CD14-positive monocyte (primary cell): ENCODE results near the gene PPIE. TPM values are rescaled to one million over a fixed set of nuclear protein-coding genes. Genes with fewer than 3 reads are reported as not detected.

Source experiments
- DNase-seq, 3 donors: peaks; one replicate each; pipeline ENCODE4 v3.0.0-alpha.2; 2011 to 2022
- H2AFZ ChIP-seq: 2 replicates; pipeline ENCODE4 v1.6.0; 2012; ENCODE audit warnings: mild to moderate bottlenecking, low read depth, low read length, inconsistent platforms; ENCODE audit not compliant: insufficient read depth, poor library complexity, severe bottlenecking
- H3K27ac ChIP-seq, 2 donors: 1 replicate in 1 of 2; 2 replicates in 1 of 2; pipeline ENCODE4 v1.5.1; 2012 to 2013; ENCODE audit warnings: low read length in 2 of 2, control low read depth in 1 of 2, inconsistent platforms in 1 of 2, low read depth in 1 of 2, mild to moderate bottlenecking in 1 of 2
- H3K27me3 ChIP-seq, 2 donors: one replicate each; pipeline versions ENCODE4 v1.6.0 to v1.6.1; 2011 to 2013; ENCODE audit warnings: low read length in 2 of 2; ENCODE audit not compliant: control insufficient read depth in 2 of 2, insufficient read depth in 2 of 2
- H3K36me3 ChIP-seq, 2 donors: replicated peaks in 1 of 2; 1 replicate in 1 of 2; 2 replicates in 1 of 2; pipeline versions ENCODE4 v1.5.1 to v1.6.1; 2012 to 2013; ENCODE audit warnings: low read length in 2 of 2, control low read depth in 1 of 2, inconsistent platforms in 1 of 2, mild to moderate bottlenecking in 1 of 2; ENCODE audit not compliant: insufficient read depth in 2 of 2, control insufficient read depth in 1 of 2
- H3K4me1 ChIP-seq, 2 donors: 1 replicate in 1 of 2; 2 replicates in 1 of 2; pipeline versions ENCODE4 v1.5.1 to v1.6.1; 2012 to 2013; ENCODE audit warnings: low read length in 2 of 2, control low read depth in 1 of 2, inconsistent platforms in 1 of 2, mild to moderate bottlenecking in 1 of 2, moderate library complexity in 1 of 2; ENCODE audit not compliant: insufficient read depth in 2 of 2, control insufficient read depth in 1 of 2
- H3K4me2 ChIP-seq: replicated peaks from 2 replicates; pipeline ENCODE3; 2012; ENCODE audit warnings: low read length, moderate library complexity, mild to moderate bottlenecking; ENCODE audit not compliant: poor library complexity, severe bottlenecking; ENCODE audit errors: extremely low read depth
- H3K4me3 ChIP-seq, 3 experiments: fragments of 200-600 bp in 1 of 3; sonication (generic) in 1 of 3; replicated peaks in 1 of 3; 1 replicate in 2 of 3; 2 replicates in 1 of 3; pipeline ENCODE4 v1.5.1; 2011 to 2013; ENCODE audit warnings: low read length in 3 of 3, mild to moderate bottlenecking in 3 of 3, control low read depth in 2 of 3, low read depth in 2 of 3, inconsistent platforms in 1 of 3, moderate library complexity in 1 of 3
- H3K79me2 ChIP-seq: 2 replicates; pipeline ENCODE4 v1.6.0; 2012; ENCODE audit warnings: mild to moderate bottlenecking, control low read depth, inconsistent platforms, low read length, moderate library complexity; ENCODE audit not compliant: insufficient read depth
- H3K9ac ChIP-seq: 2 replicates; pipeline ENCODE4 v1.6.0; 2017; ENCODE audit warnings: low read length, mild to moderate bottlenecking; ENCODE audit not compliant: insufficient read depth, poor library complexity, severe bottlenecking
- H3K9me3 ChIP-seq, 2 donors: replicated peaks in 1 of 2; 1 replicate in 1 of 2; 2 replicates in 1 of 2; pipeline versions ENCODE4 v1.5.1 to v1.6.1; 2012 to 2013; ENCODE audit warnings: low read length in 2 of 2, control low read depth in 1 of 2; ENCODE audit not compliant: control insufficient read depth in 1 of 2, insufficient read depth in 1 of 2
- H4K20me1 ChIP-seq: 2 replicates; pipeline ENCODE4 v1.6.0; 2012; ENCODE audit warnings: mild to moderate bottlenecking, low read length, control low read depth, moderate library complexity; ENCODE audit not compliant: insufficient read depth
- H3K27ac Mint-ChIP-seq, 7 donors: one replicate each; pipeline ENCODE4 v1.8.0; 2020; ENCODE audit warnings: mild to moderate bottlenecking in 7 of 7, mixed read lengths in 7 of 7, moderate library complexity in 6 of 7, inconsistent platforms in 2 of 7
- H3K27me3 Mint-ChIP-seq, 3 donors: one replicate each; pipeline ENCODE4 v1.8.0; 2021 to 2022; ENCODE audit warnings: low read depth in 3 of 3, mild to moderate bottlenecking in 3 of 3, mixed read lengths in 3 of 3, moderate library complexity in 3 of 3, inconsistent platforms in 1 of 3
- H3K36me3 Mint-ChIP-seq, 2 donors: one replicate each; pipeline ENCODE4 v1.8.0; 2020; ENCODE audit warnings: mixed read lengths in 2 of 2, inconsistent platforms in 1 of 2, mild to moderate bottlenecking in 1 of 2
- H3K4me1 Mint-ChIP-seq: one replicate; pipeline ENCODE4 v1.8.0; 2020; ENCODE audit warnings: mild to moderate bottlenecking, mixed read lengths
- H3K4me3 Mint-ChIP-seq, 2 donors: one replicate each; pipeline ENCODE4 v1.8.0; 2020; ENCODE audit warnings: mild to moderate bottlenecking in 2 of 2, mixed read lengths in 2 of 2, moderate library complexity in 1 of 2
- H3K9me3 Mint-ChIP-seq, 7 donors: one replicate each; pipeline ENCODE4 v1.8.0; 2020 to 2022; ENCODE audit warnings: mixed read lengths in 7 of 7, mild to moderate bottlenecking in 6 of 7, moderate library complexity in 6 of 7, inconsistent platforms in 2 of 7
- CTCF ChIP-seq: fragments of 200-600 bp; IDR thresholded peaks from one replicate; pipeline ENCODE4 v1.8.0; 2022; ENCODE audit warnings: antibody characterized with exemption, mild to moderate bottlenecking
- WGBS: methylation state at CpG from one replicate; pipeline ENCODE4 v1.1.5; 2013; ENCODE audit warnings: missing lambda C conversion rate; ENCODE audit not compliant: insufficient coverage; 5-methylcytosine and 5-hydroxymethylcytosine counted together
- intact Hi-C, 2 donors: fragments of 100-400 bp; cut with micrococcal nuclease; formaldehyde crosslinking; loops; one replicate each; pipeline versions ENCODE4 v1.15.0 to v1.15.1; 2023
- polyA plus RNA-seq, 3 donors: library from polyadenylated mRNA; depleted of rRNA in 1 of 3; unstranded in 2 of 3; stranded (reverse) in 1 of 3; fragments of 300-500 nt in 2 of 3; fragments of >200 nt in 1 of 3; fragmentation: Illumina TruSeq in 2 of 3; gene quantifications; 1 replicate in 2 of 3; 2 replicates in 1 of 3; pipeline ENCODE4 v1.2.3, GENCODE V29; 2012 to 2021

The PPIE gene
- polyA plus RNA-seq, 3 donors, result 48.8 to 55.9 (median 48.9) TPM

- no peaks in the 10 kb centered on the region for H3K79me2 ChIP-seq
- H3K4me2 ChIP-seq, result no peak overlapping the region
- Mint-ChIP-seq H3K36me3 (peaks cover 89 to 96% of the 10 kb centered on the region in 2 donors), H3K9me3 (no peaks in the 10 kb centered on the region), H3K4me1 (no peaks in the 10 kb centered on the region), H3K27ac (no peak overlapping the region), H3K4me3 (no peak overlapping the region), H3K27me3 (no peaks in the 10 kb centered on the region)
- H3K4me3 ChIP-seq, result no peak overlapping the region
- H3K27me3 ChIP-seq, result no peaks in the 10 kb centered on the region
- no peak for DNase-seq
- no peaks in the 10 kb centered on the region for H3K9me3 ChIP-seq
- H3K36me3 ChIP-seq, result peaks cover 99% of the 10 kb centered on the region in 2 donors
- intact Hi-C loops, result no loop called here
- H3K4me1 ChIP-seq, result no peaks in the 10 kb centered on the region
- H3K9ac ChIP-seq, result no peak overlapping the region
- WGBS, result 98% methylated on average over 4 of the region's 6 CpGs
- no peaks in the 10 kb centered on the region for H4K20me1 ChIP-seq
- H2AFZ ChIP-seq, result no peak overlapping the region
- H3K27ac ChIP-seq, result no peak overlapping the region
- TF ChIP-seq CTCF, result no peak
These were observed 14.0 kb downstream of the PPIE start for GRCh38 chr1:39752703-39753102.

GRCh38 chr1:39753132-39754025 is 14.7 kb downstream of the PPIE start:
- Histone ChIP-seq H3K36me3 (peaks cover 96 to 99% of the 10 kb centered on the region in 2 donors), H3K27ac (no peak overlapping the region), H3K4me3 (no peak overlapping the region), H3K9ac (no peak overlapping the region), H3K27me3 (no peaks in the 10 kb centered on the region), H2AFZ (no peak overlapping the region), H3K9me3 (no peaks in the 10 kb centered on the region), H3K4me2 (no peak overlapping the region), H4K20me1 (no peaks in the 10 kb centered on the region), H3K79me2 (no peaks in the 10 kb centered on the region), H3K4me1 (no peaks in the 10 kb centered on the region)
- TF ChIP-seq CTCF, result no peak
- WGBS, result 94% methylated on average over 12 of the region's 16 CpGs
- no peaks in the 10 kb centered on the region for H3K4me1 Mint-ChIP-seq
- DNase-seq, result no peak
- no peaks in the 10 kb centered on the region for H3K27me3 Mint-ChIP-seq
- H3K9me3 Mint-ChIP-seq, result no peaks in the 10 kb centered on the region
- peaks cover 89 to 97% of the 10 kb centered on the region in 2 donors for H3K36me3 Mint-ChIP-seq
- no peak overlapping the region for H3K4me3 Mint-ChIP-seq
- no peak overlapping the region for H3K27ac Mint-ChIP-seq
- intact Hi-C loops, result no loop called here
